Progenitor cell of endocrine pancreas (in vitro differentiated cells): Measurements from ENCODE around the gene CDC20B. TPM values are rescaled to one million over a fixed set of nuclear protein-coding genes. Genes with fewer than 3 reads are reported as not detected.

ENCODE experiments used
- DNase-seq: peaks from one replicate; pipeline ENCODE4 v3.0.0; 2021; ENCODE audit warnings: low spot score; ENCODE audit not compliant: unreplicated experiment
- H3K27ac Mint-ChIP-seq: 2 replicates; pipeline ENCODE4 v1.8.0; 2021; ENCODE audit warnings: mild to moderate bottlenecking, moderate library complexity, mixed read lengths
- H3K27me3 Mint-ChIP-seq: 2 replicates; pipeline ENCODE4 v1.8.0; 2021; ENCODE audit warnings: mixed read lengths
- H3K36me3 Mint-ChIP-seq: 2 replicates; pipeline ENCODE4 v1.8.0; 2022; ENCODE audit warnings: mixed read lengths; ENCODE audit not compliant: insufficient read depth
- H3K4me1 Mint-ChIP-seq: 2 replicates; pipeline ENCODE4 v1.8.0; 2021; ENCODE audit warnings: low read depth, mixed read lengths
- H3K4me3 Mint-ChIP-seq: 2 replicates; pipeline ENCODE4 v1.8.0; 2021; ENCODE audit warnings: low read depth, mild to moderate bottlenecking, moderate library complexity, mixed read lengths
- H3K9me3 Mint-ChIP-seq: 2 replicates; pipeline ENCODE4 v1.8.0; 2021; ENCODE audit warnings: low read depth, mixed read lengths
- long read RNA-seq: library from polyadenylated mRNA; unstranded; transcript quantifications from one replicate; pipeline ENCODE4 v2.0.0, GENCODE V29; 2020
- total RNA-seq: library from RNA; stranded (reverse); gene quantifications from 2 replicates; pipeline ENCODE4 v1.2.1, GENCODE V29; 2021
- TF ChIP-seq, protein P1 (sequence below): fragments of 200-600 bp; sonication (generic); IDR thresholded peaks from one replicate; pipeline ENCODE4 v1.5.0; 2021; ENCODE audit warnings: antibody characterized with exemption, mild to moderate bottlenecking; ENCODE audit not compliant: unreplicated experiment

The CDC20B gene, protein sequence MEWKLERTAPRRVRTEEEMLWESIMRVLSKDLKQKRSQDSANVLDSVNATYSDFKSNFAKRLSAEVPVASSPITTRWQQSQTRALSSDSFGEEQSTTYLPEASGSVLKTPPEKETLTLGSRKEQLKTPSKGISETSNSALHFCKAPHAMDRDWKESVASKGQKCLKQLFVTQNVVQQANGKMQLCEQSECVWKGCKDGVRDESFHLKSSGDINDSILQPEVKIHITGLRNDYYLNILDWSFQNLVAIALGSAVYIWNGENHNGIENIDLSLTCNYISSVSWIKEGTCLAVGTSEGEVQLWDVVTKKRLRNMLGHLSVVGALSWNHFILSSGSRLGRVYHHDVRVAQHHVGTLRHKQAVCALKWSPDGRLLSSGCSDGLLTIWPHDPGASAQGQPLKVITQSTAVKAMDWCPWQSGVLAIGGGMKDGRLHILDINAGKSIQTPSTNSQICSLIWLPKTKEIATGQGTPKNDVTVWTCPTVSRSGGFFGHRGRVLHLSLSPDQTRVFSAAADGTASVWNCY
- not detected in 2 replicates for total RNA-seq
- long read RNA-seq, result 0 reads

DNA sequence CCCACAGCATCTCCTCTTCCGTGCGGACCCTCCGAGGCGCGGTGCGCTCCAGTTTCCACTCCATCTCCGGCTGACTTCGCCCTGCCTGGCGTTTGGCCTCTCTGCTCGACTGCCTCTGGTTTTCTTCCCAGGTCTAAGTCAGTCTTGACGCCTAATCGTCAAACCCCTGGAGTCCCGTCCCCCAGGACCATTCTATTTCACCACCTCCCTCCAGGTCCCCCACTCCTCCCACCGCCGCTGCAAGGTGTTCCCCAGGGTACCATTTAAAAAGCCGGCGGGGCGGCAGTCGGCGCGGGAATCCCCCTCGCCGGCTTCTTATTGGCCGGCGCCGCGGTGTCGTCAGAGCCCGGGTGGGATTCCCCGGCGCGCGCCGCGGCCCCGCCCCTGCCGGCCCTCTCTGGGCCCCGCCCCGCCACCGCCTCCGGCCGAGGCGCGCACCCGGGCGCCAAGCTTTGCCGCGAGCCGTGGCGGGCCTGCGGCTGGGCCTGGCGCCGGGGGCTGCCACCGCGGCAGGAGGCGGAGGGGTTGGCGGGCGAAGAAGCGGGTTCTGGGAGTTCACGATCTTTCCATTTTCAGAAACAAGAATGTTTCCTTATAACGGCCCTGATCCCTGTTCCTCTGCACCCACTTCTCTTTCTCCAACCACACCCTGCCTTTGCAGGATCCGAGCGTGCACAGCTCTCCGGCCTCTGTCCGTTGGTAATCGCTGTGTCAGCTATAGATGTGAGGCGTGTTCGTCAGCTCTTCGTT, at the start of gene CDC20B:
Gene CDC20B (minus strand): TSS at position 241 of the 750 bp plus-strand sequence. CDS start 177 bp downstream, at position 64.
- Mint-ChIP-seq H3K9me3 (no peaks in the 10 kb centered on the region), H3K27me3 (peaks cover 77% of the 10 kb centered on the region), H3K36me3 (no peaks in the 10 kb centered on the region), H3K4me1 (peaks cover 12% of the 10 kb centered on the region), H3K27ac (no peak within 1 kb of the TSS), H3K4me3 (peak within 1 kb of the TSS; percentile 74)
- DNase-seq, result peak; percentile 56
- TF ChIP-seq, protein P1, sequence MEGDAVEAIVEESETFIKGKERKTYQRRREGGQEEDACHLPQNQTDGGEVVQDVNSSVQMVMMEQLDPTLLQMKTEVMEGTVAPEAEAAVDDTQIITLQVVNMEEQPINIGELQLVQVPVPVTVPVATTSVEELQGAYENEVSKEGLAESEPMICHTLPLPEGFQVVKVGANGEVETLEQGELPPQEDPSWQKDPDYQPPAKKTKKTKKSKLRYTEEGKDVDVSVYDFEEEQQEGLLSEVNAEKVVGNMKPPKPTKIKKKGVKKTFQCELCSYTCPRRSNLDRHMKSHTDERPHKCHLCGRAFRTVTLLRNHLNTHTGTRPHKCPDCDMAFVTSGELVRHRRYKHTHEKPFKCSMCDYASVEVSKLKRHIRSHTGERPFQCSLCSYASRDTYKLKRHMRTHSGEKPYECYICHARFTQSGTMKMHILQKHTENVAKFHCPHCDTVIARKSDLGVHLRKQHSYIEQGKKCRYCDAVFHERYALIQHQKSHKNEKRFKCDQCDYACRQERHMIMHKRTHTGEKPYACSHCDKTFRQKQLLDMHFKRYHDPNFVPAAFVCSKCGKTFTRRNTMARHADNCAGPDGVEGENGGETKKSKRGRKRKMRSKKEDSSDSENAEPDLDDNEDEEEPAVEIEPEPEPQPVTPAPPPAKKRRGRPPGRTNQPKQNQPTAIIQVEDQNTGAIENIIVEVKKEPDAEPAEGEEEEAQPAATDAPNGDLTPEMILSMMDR, result no peak

DNA sequence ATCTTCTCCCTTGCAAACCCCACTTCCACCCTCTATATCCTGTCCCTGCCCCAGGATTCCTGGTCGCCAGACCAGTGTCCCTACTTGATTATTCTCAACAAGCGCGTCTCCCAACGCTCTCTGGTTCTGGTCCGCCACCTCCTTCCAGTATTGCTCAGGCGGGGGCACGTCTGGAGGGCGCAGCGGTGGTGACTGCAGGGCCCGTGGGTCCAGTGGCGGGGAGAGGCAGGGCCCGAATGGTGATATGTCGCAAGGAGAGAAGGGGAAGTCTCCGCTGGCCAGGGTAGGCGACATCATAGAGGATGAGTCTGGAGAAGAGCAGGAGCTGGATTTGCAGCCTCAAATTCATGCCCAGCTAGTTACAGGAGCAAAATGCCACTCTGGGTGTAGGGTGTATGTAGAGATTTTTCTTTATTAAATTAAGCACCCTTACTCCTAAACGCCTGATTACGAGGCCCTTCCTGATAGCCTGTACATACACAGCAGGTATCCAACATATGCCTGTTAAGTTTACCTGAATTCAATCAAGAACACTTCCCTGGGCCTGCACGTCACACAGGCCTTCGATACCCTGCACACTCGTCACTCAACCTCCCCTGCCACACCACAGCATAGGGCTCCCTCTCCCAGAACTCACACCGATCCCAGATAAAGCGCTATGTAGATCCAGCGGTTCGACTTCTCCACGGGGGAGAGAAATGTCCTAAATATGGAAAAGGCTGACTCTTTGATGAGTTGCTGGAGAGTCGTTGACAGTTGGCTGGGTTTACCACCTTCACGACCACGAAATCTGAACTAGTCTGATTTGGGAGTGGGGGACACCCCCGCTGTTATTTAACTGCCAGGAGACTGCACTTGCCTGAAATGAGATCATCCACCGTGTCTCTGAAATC, 49.4 kb upstream of the CDC20B start:
- Mint-ChIP-seq H3K27ac (no peak overlapping the region), H3K9me3 (no peaks in the 10 kb centered on the region), H3K4me3 (no peak overlapping the region), H3K4me1 (peaks cover 10% of the 10 kb centered on the region), H3K27me3 (peaks cover 68% of the 10 kb centered on the region), H3K36me3 (no peaks in the 10 kb centered on the region)
- TF ChIP-seq, protein P1, result no peak
- DNase-seq, result no peak

DNA sequence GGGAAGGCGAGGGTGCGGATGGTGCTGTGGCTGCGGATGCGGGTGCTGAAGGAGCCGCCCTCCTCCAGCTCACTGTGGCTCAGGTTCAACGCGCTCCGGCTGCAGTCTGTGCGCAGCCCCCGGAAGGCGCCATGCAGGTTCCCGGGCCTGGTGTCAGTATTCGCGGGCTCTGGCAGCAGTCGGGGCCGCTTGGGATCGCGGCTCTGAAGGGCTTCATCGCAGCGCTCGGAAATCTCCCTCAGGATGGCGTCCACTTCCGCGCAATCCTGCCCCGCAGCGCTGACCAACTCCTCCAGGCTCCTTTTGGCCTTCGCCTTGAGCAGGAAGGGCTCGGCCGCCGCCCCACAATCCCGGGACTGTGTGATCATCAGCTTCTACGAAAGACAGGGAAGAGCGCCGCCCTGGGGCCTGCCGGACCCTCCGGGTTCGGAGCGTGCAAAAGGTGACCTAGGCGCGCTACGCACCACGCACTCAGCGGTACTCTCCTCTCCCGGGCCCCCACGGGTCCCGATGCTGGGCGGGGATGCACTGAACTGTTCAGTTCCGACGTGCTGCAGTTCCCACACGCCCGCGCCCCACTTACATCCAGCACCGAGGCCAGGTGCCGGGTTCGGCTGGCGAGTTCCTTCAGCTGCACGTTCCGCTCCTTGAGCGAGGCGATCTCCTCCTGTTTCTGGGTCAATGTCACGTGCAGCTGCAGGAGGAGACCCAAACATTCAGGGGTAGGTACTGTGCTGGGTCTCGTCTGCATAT, 47.6 kb upstream of the CDC20B start:
- H3K36me3 Mint-ChIP-seq, result no peaks in the 10 kb centered on the region
- peaks cover 10% of the 10 kb centered on the region for H3K4me1 Mint-ChIP-seq
- H3K27ac Mint-ChIP-seq, result no peak overlapping the region
- H3K9me3 Mint-ChIP-seq, result no peaks in the 10 kb centered on the region
- peak overlapping the region; percentile 71 for H3K4me3 Mint-ChIP-seq
- peaks cover 60% of the 10 kb centered on the region for H3K27me3 Mint-ChIP-seq
- DNase-seq, result no peak
- TF ChIP-seq, protein P1, result peak; percentile 33

DNA sequence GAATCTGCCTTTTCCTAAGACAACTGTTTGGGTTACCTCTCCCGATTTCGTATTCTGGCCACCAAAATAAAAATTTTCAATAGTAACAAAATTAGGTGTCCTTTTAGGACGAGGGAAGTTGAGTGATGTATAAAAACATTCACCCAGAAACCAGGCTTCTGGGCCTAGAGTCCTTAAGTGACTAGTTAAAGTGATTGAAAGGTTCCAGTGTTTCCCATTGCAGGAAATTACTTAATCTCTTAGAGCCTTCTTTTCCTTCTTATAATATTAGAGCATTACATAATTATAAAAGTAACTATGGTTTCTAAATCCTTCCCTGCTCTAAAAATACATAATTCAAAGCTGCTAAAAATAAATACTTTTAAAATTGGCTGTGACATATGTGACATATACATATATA, 46.8 kb upstream of the CDC20B start:
- H3K27me3 Mint-ChIP-seq, result peaks cover 51% of the 10 kb centered on the region
- peaks cover 10% of the 10 kb centered on the region for H3K4me1 Mint-ChIP-seq
- H3K9me3 Mint-ChIP-seq, result no peaks in the 10 kb centered on the region
- TF ChIP-seq, protein P1, result no peak
- DNase-seq, result no peak
- H3K36me3 Mint-ChIP-seq, result no peaks in the 10 kb centered on the region
- H3K4me3 Mint-ChIP-seq, result peak overlapping the region; percentile 71
- H3K27ac Mint-ChIP-seq, result no peak overlapping the region
